Testis (tissue), 2 donors: ENCODE data around the gene TDO2.

Experiments used
- CTCF ChIP-seq, 3 experiments: fragments of 450-650 bp in 2 of 3; fragments of 200-600 bp in 1 of 3; sonication (generic) in 1 of 3; IDR thresholded peaks; one replicate each; pipeline ENCODE4 v1.5.1; 2016 to 2019; ENCODE audit warnings: antibody characterized with exemption in 3 of 3, mild to moderate bottlenecking in 2 of 3, moderate library complexity in 1 of 3
- POLR2A ChIP-seq: fragments of 450-650 bp; IDR thresholded peaks from one replicate; pipeline ENCODE4 v1.6.1; 2017; ENCODE audit warnings: antibody characterized with exemption, mild to moderate bottlenecking, moderate library complexity

GRCh38 chr4:155904331-155904730 lies 835 bp downstream of the TDO2 start:
- TF ChIP-seq CTCF (IDR thresholded peaks at IDR 0.05): no peak
- TF ChIP-seq POLR2A: no peak
